Lung (tissue), 12 donors: ENCODE data around the gene CMSS1. TPM values are rescaled to one million over a fixed set of nuclear protein-coding genes. Genes with fewer than 3 reads are reported as not detected.

Source experiments
- ATAC-seq: fragments of 200-7000 bp; cut with Tn5 transposase; one replicate; pipeline ENCODE4 v1.9.1; 2020; ENCODE audit warnings: moderate number of reproducible peaks; ENCODE audit not compliant: insufficient read depth, low FRiP score
- DNase-seq, 3 donors: peaks; one replicate each; pipeline ENCODE4 v3.0.0-alpha.2; 2013 to 2017
- H3K27ac ChIP-seq, 2 donors: one replicate each; pipeline ENCODE4 v1.5.1; 2013; ENCODE audit warnings: mild to moderate bottlenecking in 2 of 2, moderate library complexity in 2 of 2, control low read depth in 1 of 2, inconsistent platforms in 1 of 2, low read depth in 1 of 2, low read length in 1 of 2
- H3K27me3 ChIP-seq, 3 donors: one replicate each; pipeline ENCODE4 v1.5.1; 2013; ENCODE audit warnings: low read length in 2 of 3; ENCODE audit not compliant: control insufficient read depth in 3 of 3, insufficient read depth in 3 of 3
- H3K36me3 ChIP-seq, 4 donors: one replicate each; pipeline ENCODE4 v1.5.1; 2013; ENCODE audit warnings: low read length in 4 of 4, mild to moderate bottlenecking in 1 of 4, moderate library complexity in 1 of 4; ENCODE audit not compliant: control insufficient read depth in 4 of 4, insufficient read depth in 4 of 4
- H3K4me1 ChIP-seq, 5 donors: one replicate each; pipeline ENCODE4 v1.5.1; 2013; ENCODE audit warnings: low read length in 5 of 5, mild to moderate bottlenecking in 2 of 5, moderate library complexity in 1 of 5; ENCODE audit not compliant: control insufficient read depth in 5 of 5, insufficient read depth in 5 of 5
- H3K4me3 ChIP-seq: one replicate; pipeline ENCODE4 v1.5.1; 2013; ENCODE audit warnings: mild to moderate bottlenecking, control low read depth, moderate library complexity
- H3K9ac ChIP-seq, 2 donors: one replicate each; pipeline ENCODE4 v1.5.1; 2013; ENCODE audit warnings: low read length in 2 of 2, control low read depth in 1 of 2; ENCODE audit not compliant: insufficient read depth in 1 of 2
- H3K9me3 ChIP-seq, 4 donors: one replicate each; pipeline ENCODE4 v1.5.1; 2013; ENCODE audit warnings: low read length in 3 of 4, mild to moderate bottlenecking in 1 of 4, moderate library complexity in 1 of 4; ENCODE audit not compliant: control insufficient read depth in 4 of 4, insufficient read depth in 3 of 4
- CTCF ChIP-seq: IDR thresholded peaks from 2 replicates; pipeline ENCODE4 v1.5.1; 2012; ENCODE audit warnings: mild to moderate bottlenecking; ENCODE audit errors: control extremely low read depth, extremely low read depth
- WGBS, 2 donors: extraction: QIAGEN DNeasy Blood & Tissue Kit; methylation state at CpG; one replicate each; pipeline ENCODE4 v1.1.7; 2013; 5-methylcytosine and 5-hydroxymethylcytosine counted together
- polyA plus RNA-seq, 2 donors: library from polyadenylated mRNA; stranded (reverse); fragments of 200-250 nt; gene quantifications; one replicate each; pipeline ENCODE4 v1.2.1, GENCODE V29; 2013
- total RNA-seq, 2 donors: library from RNA; depleted of rRNA in 1 of 2; stranded (reverse); fragments of >200 nt in 1 of 2; gene quantifications; one replicate each; pipeline ENCODE4 v1.2.1, GENCODE V29; 2014 to 2021
- donor health status: control.
- donor health status: control.
- donor health status: Bipolar disorder and iron deficiency.
- donor health status: healthy.
- donor health status: DM: yes; HTN: yes; CAD: no.

Gene CMSS1
- total and polyA plus RNA-seq, 4 donors, result 12.3 to 28.9 (median 22.6) TPM

- H3K27ac ChIP-seq, result peak overlapping the region in 1 of 2 donors; percentile 77
- TF ChIP-seq CTCF, result no peak
- H3K4me3 ChIP-seq, result no peak overlapping the region
- no peak overlapping the region for H3K9ac ChIP-seq
- no peaks in the 10 kb centered on the region for H3K36me3 ChIP-seq
- ATAC-seq, result no peak
- no peaks in the 10 kb centered on the region for H3K27me3 ChIP-seq
- no peak for DNase-seq
- H3K9me3 ChIP-seq, result no peaks in the 10 kb centered on the region
- H3K4me1 ChIP-seq, result peaks cover 4 to 17% (median 9%) of the 10 kb centered on the region in 5 donors
Observed at GRCh38 chr3:100098784-100099070, 281.1 kb downstream of the CMSS1 start.

GRCh38 chr3:100099621-100100020 lies 282.0 kb downstream of the CMSS1 start:
- H3K27ac ChIP-seq, result peak overlapping the region; percentile 16 to 46
- peaks cover 5 to 22% (median 12%) of the 10 kb centered on the region in 5 donors for H3K4me1 ChIP-seq
- DNase-seq (no peak), ATAC-seq (peak; percentile 8)
- 54 to 74% methylated on average over 2 of the region's 2 CpGs for WGBS, 2 donors
- no peak overlapping the region for H3K9ac ChIP-seq
- TF ChIP-seq CTCF, result no peak
- H3K9me3 ChIP-seq, result no peaks in the 10 kb centered on the region
- no peaks in the 10 kb centered on the region for H3K27me3 ChIP-seq
- H3K4me3 ChIP-seq, result no peak overlapping the region
- H3K36me3 ChIP-seq, result no peaks in the 10 kb centered on the region

GRCh38 chr3:100100425-100100824 lies 282.8 kb downstream of the CMSS1 start:
- Histone ChIP-seq H3K36me3 (no peaks in the 10 kb centered on the region), H3K4me1 (peaks cover 5 to 29% (median 12%) of the 10 kb centered on the region in 5 donors), H3K4me3 (no peak overlapping the region), H3K9ac (no peak overlapping the region), H3K9me3 (no peaks in the 10 kb centered on the region), H3K27ac (peak overlapping the region in 1 of 2 donors; percentile 40), H3K27me3 (no peaks in the 10 kb centered on the region)
- TF ChIP-seq CTCF, result no peak
- no peak for ATAC-seq
- WGBS, 2 donors, result 94 to 99% methylated on average over 2 of the region's 2 CpGs
- DNase-seq, result no peak

GRCh38 chr3:100102757-100103156 lies 285.1 kb downstream of the CMSS1 start:
- Histone ChIP-seq H3K9me3 (no peaks in the 10 kb centered on the region), H3K27me3 (no peaks in the 10 kb centered on the region), H3K27ac (no peak overlapping the region), H3K4me1 (peaks cover 9 to 47% (median 24%) of the 10 kb centered on the region in 5 donors), H3K36me3 (no peaks in the 10 kb centered on the region), H3K9ac (no peak overlapping the region), H3K4me3 (no peak overlapping the region)
- TF ChIP-seq CTCF, result no peak
- no peak for ATAC-seq
- no peak for DNase-seq
- 92 to 95% methylated on average over 1 of the region's 1 CpG for WGBS, 2 donors
